ENCODE results near the gene IGFALS.

GRCh38 chr16:1785846-1786170 lies 7.7 kb downstream of the IGFALS start:
- no peak for TF ChIP-seq CTCF (IDR thresholded peaks at IDR 0.05)
- TF ChIP-seq POLR2A (IDR thresholded peaks at IDR 0.05) = no peak

Data from lower leg skin (tissue), 3 donors.